ENCODE measurements around the gene TEDC2. TPM values are rescaled to one million over a fixed set of nuclear protein-coding genes. Genes with fewer than 3 reads are reported as not detected.
"Not testable (repeated sequence)": the region's sequence is repeated elsewhere in the genome, so short reads cannot be mapped to it uniquely, and the experiment has no call there.

TEDC2 gene
- total RNA-seq, 4 donors from 2014 or later, result 0.64 to 1.9 (median 1.8) TPM

DNA sequence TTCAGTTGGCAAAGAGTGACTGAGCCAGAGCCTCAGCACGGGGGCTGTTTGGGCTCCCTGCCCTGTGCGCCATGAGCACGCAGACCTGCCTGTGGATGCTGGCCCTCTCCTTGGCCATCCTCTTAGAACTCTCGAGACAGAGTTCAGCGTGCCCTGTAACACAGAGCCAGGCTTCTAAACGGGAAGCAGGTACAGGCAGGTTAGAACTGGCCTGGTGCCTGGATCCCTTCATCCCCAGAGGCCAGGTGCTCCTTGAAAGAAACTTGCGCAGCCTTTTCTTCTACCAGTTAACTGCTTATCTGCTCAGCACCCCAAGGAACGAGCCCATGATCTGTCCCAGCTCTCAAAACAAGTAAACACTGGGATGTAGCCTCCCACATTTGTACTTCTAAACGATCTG, 23.8 kb upstream of the TEDC2 start:
- DNase-seq (ENCODE audit: low spot score in 2 of 2), result peak in 1 of 2 donors; percentile 48

DNA sequence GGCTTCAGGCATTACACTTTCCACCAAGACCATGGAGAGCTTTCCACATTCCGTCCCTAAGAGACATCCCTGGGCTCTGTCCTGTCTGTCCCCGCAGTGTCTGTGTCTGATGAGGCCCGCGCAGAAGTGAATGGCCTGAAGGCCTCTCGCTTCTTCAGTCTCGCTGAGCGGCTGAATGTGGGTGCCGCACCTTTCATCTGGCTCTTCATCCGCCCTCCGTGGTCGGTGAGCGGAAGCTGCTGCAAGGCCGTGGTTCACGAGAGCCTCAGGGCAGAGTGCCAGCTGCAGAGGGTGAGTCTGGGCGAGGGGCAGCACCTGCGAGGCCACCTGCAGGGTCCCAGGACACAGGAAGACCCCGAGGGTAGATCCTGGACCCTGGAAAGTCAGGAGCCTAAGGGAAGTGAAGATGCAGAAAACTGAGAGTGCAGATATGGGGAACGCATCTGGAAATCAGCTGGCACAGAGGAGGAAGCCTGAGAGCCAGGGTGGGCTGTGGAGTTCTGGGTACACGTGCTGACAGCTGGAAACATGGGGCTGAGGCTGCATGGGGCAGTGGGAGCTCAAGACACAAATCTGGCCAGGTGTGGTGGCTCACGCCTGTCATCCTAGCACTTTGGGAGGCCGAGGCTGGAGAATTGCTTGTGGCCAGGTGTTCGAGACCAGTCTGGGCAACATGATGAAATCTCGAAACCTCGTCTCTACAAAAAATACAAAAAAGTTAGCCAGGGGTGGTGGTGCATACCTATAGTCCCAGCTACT, 22.7 kb upstream of the TEDC2 start:
- no peak for TF ChIP-seq POLR2A (IDR thresholded peaks at IDR 0.05)
- TF ChIP-seq, protein P1, sequence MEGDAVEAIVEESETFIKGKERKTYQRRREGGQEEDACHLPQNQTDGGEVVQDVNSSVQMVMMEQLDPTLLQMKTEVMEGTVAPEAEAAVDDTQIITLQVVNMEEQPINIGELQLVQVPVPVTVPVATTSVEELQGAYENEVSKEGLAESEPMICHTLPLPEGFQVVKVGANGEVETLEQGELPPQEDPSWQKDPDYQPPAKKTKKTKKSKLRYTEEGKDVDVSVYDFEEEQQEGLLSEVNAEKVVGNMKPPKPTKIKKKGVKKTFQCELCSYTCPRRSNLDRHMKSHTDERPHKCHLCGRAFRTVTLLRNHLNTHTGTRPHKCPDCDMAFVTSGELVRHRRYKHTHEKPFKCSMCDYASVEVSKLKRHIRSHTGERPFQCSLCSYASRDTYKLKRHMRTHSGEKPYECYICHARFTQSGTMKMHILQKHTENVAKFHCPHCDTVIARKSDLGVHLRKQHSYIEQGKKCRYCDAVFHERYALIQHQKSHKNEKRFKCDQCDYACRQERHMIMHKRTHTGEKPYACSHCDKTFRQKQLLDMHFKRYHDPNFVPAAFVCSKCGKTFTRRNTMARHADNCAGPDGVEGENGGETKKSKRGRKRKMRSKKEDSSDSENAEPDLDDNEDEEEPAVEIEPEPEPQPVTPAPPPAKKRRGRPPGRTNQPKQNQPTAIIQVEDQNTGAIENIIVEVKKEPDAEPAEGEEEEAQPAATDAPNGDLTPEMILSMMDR (IDR thresholded peaks at IDR 0.05), result no peak
- intact Hi-C loops (cut with DNase I; ENCODE audit: low total_unique reads), result no loop called here
- H3K4me3 ChIP-seq (ENCODE audit: low read depth, poor library complexity, severe bottlenecking), result no peak overlapping the region
- no peak for DNase-seq (ENCODE audit: low spot score in 2 of 2)
- 92 to 93% methylated on average over 24 of the region's 24 CpGs for WGBS, 2 donors

More for the DNA sequence above, 23.8 kb upstream of the TEDC2 start:
- H3K4me3 ChIP-seq (ENCODE audit: low read depth, poor library complexity, severe bottlenecking), result no peak overlapping the region
- TF ChIP-seq, protein P1 (IDR thresholded peaks at IDR 0.05), result no peak
- TF ChIP-seq POLR2A (IDR thresholded peaks at IDR 0.05), result no peak
- intact Hi-C loops (cut with DNase I; ENCODE audit: low total_unique reads), result no loop called here
- 61 to 69% methylated on average over 9 of the region's 9 CpGs for WGBS, 2 donors

DNA sequence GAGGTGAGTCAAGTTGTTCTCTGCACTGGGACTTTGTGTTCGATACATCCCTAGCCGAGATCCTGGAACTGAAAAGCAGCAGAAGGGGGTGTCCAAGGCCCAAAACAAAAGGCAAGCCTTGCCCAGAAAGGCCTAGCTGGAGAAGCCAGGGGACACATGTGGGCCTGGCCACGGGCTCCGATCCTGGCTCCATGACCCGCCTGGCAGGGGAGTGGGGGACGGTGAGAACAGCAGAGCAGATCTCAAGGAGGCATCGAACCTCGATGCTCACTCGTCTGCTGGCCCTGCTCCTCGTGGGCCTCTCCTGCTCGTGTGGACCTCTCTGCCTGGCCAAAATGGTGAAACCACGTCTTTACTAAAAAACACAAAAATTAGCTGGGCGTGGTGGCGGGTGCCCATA, 21.8 kb upstream of the TEDC2 start:
- intact Hi-C loops (cut with DNase I; ENCODE audit: low total_unique reads), result no loop called here
- no peak overlapping the region for H3K4me3 ChIP-seq (ENCODE audit: low read depth, poor library complexity, severe bottlenecking)
- TF ChIP-seq, protein P1 (IDR thresholded peaks at IDR 0.05), result no peak
- no peak for TF ChIP-seq POLR2A (IDR thresholded peaks at IDR 0.05)
- WGBS, 2 donors, result 83 to 89% methylated on average over 14 of the region's 14 CpGs
- DNase-seq (ENCODE audit: low spot score in 2 of 2), result no peak

DNA sequence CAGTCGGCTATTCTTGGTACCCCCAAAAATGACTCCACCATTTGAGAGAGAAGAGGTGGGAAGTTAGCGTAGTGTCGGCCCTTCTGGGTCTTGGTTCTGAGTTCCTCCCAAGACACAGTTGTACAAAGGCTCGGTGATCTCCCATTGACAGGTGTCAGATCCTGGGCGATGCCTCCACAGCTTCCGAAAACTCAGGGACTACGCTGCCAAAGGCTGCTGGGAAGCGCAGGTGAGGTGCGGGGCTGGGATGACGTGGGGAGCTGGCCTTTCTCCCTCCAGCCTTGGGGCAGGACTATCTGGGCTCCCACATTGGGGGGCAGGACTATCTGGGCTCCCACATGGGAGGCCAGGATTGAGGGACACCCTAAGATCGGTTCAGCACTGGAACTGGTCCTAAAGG, 20.3 kb upstream of the TEDC2 start:
- no peak for DNase-seq (ENCODE audit: low spot score in 2 of 2)
- TF ChIP-seq, protein P1 (IDR thresholded peaks at IDR 0.05), result no peak
- no peak for TF ChIP-seq POLR2A (IDR thresholded peaks at IDR 0.05)
- no peak overlapping the region for H3K4me3 ChIP-seq (ENCODE audit: low read depth, poor library complexity, severe bottlenecking)
- intact Hi-C loops (cut with DNase I; ENCODE audit: low total_unique reads), result no loop called here
- 90 to 96% methylated on average over 10 to 11 of the region's 11 CpGs for WGBS, 2 donors

DNA sequence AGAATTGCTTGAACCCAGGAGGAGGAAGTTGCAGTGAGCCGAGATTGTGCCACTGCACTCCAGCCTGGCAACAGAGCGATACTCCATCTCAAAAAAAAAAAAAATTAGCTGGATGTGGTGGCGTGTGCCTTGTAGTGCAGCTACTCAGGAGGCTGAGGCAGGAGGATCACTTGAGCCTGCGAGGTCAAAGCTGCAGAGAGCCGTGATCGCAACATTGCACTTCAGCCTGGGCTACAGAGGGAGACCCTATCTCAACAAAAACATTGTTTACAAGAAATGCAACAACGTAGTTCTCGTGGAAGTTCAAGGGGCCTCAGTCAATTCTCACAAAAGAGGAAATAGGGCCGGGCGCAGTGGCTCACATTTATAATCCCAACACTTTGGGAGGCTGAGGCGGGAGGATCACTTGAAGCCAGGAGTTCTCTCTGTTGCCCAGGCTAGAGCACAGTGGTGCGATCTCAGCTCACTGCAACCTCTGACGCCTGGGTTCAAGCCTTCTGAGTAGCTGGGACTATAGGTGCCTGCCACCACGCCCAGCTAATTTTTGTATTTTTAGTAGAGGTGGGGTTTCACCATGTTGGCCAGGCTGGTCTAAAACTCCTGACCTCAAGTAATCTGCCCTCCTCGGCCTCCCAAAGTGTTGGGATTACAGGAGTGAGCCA, 18.6 kb upstream of the TEDC2 start:
- DNase-seq (ENCODE audit: low spot score in 2 of 2); H3K4me3 ChIP-seq (ENCODE audit: low read depth, poor library complexity, severe bottlenecking); intact Hi-C loops (cut with DNase I; ENCODE audit: low total_unique reads): not testable (repeated sequence)
- whole genome bisulfite sequencing, 2 donors, result 83 to 87% methylated on average over 14 to 15 of the region's 15 CpGs

DNA sequence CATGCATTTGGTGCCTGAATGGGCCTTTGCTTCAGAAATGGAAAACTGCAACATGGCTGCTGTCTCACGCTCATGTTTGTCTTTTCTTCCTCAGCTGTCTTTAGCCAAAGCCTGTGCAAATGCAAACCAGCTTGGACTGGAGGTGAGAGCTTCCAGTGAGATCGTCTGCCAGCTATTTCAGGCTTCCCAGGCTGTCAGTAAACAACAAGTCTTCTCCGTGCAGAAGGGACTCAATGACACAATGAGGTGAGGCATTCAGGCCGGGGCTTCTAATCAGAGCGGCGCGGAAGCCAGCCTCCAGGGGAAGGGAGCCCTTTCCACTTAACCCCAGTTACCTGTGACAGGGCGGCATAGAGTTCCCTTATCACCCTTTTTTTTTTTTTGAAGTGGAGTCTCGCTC, 16.4 kb upstream of the TEDC2 start:
- no peak for TF ChIP-seq POLR2A (IDR thresholded peaks at IDR 0.05)
- TF ChIP-seq, protein P1 (IDR thresholded peaks at IDR 0.05), result no peak
- no peak overlapping the region for H3K4me3 ChIP-seq (ENCODE audit: low read depth, poor library complexity, severe bottlenecking)
- intact Hi-C loops (cut with DNase I; ENCODE audit: low total_unique reads), result no loop called here
- DNase-seq (ENCODE audit: low spot score in 2 of 2), result no peak
- 91 to 93% methylated on average over 9 of the region's 9 CpGs for WGBS, 2 donors
